NCI-H1092 treated with DMSO at 0.1 percent for 48 hours (cell line): ENCODE results near the gene ERMARD.

Source experiments
- DNase-seq: peaks from one replicate; lab custom pipeline; 2025; lab: John Stamatoyannopoulos, UW

The ERMARD gene

DNA sequence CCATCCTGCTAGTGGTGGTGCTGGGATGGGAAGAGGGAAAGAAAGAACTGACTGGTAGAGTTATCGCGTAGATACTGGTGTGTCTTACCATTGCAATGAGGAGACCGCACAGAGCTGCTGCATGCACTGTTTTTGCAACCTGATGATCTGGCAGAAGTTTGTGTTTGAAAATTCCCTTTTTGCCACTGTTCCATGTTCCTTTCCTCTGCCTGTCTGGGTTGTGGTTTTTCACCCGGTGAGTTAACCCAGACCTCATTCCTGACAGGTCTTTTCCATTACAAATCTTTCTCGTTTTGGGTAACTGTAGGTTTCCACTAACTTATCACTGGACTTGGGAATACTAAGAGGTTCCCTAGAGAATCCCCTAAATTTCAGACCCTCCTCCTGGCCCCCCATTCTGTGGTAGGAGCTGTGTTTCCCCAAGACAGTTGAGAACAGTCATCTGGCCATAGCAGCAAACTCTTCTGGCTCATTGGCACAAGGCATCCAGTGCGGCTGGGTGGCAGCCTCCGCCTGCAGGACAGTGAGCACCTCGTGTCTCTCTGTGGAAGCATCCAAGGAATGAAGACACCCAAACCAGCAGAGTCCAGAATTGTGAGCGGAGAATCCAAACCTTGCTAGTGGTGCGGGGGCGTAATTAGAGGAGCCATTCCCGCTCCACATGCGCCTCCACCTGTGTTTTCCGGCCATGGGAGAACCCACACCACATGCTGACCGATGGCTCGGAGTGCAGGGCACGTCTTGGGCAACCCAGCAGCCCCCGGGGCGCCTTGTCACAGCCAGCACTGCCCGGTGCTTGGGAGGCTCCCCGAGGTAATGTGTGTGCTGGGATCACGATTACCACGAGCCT is 32.8 kb downstream of the ERMARD start:
- DNase-seq = no peak

DNA sequence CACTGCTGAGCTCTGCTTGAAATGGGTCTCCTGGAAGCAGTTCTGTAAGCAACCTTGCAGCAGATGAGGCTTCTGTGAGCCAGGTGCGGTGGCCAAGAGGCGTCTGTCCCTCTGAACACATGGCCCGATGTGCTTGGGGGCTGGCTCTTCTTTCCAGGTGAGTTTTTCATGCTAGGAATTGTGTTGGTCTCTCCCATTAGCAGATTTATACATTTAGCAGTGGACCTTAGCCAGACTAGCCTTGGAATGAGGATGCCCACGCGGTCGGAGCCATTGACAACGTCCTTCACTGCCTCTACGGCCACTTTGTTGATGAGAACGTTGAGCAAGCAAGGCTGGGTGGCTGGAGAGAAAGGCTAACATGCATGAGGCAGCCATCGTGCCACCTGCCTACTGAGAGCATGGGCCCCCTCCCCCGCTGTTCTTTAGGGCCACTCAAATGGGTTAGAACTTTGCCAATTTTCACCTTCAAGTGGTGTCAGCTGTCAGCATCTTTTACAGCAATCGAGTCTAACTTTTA is 33.5 kb downstream of the ERMARD start:
- no peak for DNase-seq

DNA sequence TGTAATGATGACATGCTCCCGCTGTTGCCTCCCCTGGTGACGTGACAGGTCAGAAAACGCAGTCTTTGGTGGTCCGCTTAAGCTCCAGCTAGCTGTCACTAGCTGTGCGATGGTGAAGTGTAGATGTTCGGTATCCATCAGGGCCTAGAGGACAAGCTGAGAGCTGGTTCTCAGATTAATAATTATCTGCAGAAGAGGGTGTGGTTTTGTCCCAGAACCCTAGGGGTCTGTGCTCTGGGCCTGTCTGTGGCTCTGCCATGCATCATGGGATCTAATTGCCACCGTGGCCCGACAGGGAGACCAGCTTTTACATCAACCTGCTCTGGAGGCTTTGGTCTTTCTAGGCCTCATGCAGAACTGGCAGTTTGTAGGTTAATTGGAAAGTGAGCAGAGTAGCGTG is 34.1 kb downstream of the ERMARD start:
- no peak for DNase-seq

DNA sequence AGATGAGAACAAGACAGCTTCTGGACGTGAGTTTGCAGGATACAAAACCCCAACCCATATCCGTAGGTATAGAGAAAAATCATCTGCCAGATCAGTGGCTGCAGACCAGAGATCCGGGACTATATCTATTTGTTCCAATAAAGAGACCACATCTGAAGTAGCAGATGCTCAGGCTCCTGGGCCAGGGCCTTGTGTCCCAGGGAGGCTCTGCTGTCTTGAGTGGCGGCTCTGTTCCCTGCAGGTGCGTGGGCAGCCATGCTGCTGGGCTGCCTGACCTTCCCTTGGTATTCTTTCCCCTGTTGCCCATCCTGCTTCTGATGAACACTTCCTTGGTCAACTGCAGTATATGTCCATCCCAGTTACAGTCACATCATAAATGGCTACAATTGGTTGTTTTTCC is 34.9 kb downstream of the ERMARD start:
- no peak for DNase-seq

DNA sequence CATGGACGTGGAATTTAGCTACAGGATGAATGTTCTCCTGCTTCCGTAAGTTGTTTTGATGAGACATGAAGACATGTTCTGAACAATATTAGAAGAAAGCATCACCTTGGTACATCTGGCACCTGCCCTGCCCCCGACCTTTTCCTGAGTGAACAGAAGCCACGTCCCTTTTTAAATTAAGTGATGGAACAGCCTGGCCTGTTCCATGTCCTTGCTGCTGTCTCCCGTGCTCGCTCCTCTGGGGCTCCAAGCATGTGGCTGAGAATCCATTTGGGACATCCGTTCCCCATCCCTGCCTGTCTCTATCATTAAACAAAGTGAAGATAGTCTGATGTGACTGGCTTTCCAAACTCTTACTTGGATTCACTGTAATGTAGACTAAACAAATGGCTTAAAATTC is 36.4 kb downstream of the ERMARD start:
- DNase-seq = no peak

DNA sequence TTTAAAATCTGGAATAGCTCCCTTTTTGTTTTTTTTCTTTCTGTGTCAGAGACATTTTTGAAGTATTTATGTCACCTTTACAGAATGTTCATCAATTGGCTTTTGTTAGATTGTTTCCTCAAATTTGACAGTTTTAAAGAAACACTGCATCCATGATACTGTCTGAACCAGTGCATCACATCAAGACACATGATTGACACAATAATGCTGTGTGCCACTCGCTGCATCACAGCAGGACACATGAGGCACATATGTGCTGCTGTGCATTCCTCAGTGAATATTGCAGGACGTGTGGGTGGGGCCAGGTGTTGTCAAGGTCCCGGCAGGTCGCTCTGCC is 37.4 kb downstream of the ERMARD start:
- no peak for DNase-seq

DNA sequence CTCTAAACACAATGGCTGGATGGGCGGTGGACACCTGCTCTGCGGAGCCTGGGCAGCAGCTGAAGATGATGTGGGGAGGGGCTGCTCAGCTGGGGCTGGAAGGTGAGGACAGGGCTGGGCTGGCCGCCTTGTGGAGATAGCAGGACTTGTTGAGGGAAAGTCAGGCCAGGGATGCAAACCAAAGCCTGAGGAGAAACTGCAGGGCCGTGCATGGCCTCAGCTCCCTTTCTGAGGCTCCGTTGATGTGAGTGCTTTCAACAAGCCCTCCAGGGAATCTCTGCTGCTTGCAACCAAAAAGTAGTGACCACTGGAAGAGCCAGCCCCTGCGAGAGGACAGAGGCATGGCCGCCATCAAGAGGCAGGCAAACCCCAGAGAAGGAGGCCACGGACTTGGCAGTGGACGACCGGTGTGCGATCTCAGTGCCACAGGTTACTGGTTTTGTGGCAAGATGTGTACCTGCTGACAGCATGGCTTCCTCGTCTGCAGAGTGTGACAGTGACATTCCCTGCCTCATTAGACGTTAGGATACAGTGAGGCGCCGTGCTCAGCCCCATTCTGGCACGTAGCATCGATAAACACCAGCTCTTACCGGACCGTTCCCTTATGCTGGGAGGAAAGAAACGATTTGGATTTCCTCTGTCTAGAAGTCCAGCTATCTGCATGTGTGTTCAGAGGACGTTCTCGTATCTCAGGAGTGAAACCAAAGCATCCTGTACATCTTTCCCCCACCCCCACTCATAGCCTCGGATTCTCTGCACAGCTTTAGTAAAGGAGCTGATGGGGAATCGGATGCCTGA is 37.9 kb downstream of the ERMARD start:
- DNase-seq = no peak

DNA sequence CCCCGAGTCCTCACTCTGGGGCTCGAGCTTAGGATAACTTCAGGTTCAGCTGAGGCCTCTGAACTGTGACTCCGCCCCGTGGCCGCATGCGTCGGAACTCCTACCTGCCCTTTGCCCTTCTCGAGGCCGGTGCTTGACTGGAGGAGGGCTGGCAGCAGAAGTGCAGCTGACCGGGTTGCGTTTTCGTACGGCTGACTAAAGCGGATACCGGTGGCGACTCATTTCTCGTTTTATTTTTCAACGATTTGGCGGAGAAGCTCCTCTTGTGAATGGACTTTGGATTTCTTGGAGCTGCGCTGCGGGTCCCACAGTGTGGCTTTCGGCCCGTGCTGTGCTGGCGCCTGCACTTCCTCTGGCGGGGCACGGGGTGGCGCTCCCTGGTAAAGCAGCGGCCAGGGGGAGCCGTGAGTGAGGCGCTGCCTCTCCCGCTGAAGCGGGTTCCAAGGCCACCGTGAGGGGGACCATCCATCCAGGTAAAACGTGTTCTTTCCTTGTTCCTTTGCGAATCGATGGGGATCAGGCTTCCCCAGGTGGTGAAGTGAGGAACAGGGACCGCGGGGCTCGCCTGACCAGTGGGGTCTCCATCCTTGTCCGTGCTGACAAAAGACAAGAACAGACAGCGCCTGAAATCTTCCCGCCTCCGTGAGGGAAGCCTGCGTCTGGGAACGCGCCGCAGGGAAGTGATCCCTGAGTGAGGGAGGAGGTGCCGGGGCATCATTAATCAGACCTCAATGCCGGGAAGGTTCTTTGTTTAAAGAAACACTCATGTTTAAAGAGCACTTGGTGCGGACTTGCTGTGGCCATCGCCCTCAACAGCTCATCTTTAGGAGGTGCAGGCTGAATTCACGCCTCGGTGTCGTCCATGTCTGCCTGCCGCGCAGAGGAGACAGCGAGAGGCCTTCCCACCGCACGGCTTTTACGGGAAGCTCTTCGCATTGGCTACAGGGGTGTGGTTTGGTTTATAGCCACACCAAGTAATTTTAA is 38.8 kb downstream of the ERMARD start:
- DNase-seq = peak; percentile 95

DNA sequence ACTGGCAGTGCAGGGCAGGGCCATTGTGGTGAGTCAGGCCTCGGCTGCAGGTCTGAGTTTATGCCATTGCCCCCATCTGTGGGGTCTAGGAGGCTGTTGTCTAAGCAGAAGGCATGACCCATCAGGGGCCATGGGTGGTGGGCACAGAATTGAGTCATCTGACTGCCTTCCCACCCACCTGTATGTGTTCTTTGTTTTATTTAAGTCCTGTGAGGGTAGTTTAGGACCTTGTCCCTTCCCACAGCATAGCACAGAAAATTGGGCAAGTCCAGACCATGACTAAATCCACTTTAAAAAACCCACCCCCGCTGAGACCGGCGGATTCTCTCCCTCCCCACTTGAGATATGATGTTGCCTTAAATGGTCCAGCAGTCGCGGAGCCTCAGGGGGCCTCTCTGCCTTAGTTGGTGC is 40.3 kb downstream of the ERMARD start:
- DNase-seq = no peak

DNA sequence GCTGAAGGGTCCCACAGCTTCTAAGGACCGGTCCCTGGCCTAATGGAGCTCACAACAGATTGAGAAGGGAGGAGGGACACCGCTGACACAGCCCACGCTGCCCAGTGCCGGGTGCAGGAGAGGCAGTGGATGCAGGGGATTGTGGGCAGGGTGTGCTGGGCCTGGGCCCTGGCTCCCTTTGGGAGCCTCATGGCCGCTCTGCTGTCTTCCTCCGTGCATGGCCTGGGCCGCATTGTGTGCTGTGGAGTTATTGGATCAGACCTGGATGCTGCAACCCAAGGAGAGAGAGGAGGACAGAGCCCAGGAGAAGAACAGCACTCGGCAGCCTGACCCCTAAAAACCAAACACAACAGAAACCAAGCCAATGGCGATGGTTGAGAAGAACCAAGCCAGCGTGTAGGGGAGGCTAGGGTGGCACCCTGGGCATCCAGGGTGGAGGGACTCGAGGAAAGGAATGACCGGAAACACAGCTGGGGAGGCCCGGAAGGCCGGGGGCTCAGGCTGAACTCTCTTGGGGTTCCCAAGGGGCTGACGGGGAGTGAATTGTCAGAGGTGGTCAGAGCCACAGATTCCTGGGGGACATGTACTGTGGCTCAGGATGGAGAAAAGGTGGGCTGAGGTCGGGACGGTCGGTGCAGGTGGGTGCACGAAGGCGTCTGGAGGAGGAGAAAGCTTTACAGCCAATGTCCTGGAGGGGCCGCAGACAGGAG is 41.0 kb downstream of the ERMARD start:
- no peak for DNase-seq

DNA sequence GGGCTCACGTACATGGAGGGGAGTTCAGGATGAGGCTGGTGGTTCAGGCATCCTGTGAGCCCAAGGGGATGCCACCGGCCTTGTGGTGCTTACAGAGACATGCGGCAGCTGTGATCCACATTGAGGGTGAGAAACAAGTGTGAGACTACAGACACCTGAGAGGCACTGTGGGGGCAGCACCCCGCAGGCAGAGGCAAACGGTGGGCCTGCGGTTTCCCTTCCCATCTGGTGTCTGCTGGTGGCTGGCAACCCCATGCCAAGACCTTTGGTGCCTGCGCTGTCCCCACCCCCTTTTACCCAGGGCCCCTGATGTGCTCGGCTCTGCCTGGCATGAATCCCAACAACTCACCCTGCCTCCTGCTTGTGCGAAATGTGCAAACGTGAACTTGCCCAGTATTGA is 42.0 kb downstream of the ERMARD start:
- no peak for DNase-seq

DNA sequence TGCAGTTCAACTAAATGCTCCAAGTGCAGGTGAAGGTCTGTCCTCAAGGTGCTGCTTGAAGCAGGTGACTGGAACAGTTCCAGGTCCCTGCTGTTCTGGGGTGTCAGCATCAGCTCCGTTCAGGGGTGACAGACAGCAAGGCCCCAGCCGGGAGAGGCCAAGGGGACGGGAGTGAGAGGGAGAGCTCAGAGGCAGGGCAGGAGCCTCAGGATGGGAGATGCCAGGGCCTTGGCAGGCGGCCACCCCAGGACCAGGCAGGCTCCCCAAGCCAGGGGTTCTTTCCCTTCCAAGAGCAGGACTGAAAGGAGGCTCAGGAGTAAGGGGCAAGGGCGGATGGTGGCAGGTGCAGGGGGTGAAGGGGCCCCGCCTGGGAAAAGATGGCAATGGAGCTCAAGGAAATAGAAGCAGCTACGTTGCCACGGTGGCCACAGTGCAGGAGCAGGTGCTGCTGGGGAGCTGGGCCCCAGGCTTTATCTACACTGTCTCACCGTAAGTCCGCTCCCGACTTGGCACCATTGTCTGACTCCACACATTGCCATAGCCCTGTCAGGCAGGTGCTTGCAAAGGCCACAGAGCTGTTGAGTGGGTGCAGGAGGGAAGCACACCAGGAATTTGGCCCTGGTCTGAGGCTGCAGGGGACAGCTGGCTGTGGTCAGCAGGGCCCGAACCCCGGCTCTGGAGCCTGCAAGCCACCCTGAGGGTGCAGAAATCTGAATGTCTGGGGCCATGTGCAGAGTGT is 43.1 kb downstream of the ERMARD start:
- peak; percentile 93 for DNase-seq

DNA sequence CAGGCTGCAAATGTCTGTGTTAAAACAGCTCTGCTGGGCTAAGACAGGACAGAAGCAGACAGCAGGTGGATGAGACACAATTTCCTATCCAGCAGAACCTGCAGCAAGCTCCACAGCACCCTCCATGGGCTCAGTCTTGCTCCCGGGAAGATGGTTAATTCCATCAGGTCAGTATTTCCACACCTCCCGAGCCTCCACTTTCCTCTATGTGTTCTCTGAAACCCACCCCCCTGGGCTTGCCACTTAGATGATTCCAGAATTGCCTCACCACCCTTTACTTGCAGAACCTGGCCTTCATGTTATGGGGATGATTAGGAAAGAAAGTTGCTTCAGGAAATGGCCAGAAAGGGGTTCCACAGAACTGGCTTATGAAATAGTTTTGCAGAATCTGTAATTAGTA is 43.8 kb downstream of the ERMARD start:
- peak; percentile 62 for DNase-seq

DNA sequence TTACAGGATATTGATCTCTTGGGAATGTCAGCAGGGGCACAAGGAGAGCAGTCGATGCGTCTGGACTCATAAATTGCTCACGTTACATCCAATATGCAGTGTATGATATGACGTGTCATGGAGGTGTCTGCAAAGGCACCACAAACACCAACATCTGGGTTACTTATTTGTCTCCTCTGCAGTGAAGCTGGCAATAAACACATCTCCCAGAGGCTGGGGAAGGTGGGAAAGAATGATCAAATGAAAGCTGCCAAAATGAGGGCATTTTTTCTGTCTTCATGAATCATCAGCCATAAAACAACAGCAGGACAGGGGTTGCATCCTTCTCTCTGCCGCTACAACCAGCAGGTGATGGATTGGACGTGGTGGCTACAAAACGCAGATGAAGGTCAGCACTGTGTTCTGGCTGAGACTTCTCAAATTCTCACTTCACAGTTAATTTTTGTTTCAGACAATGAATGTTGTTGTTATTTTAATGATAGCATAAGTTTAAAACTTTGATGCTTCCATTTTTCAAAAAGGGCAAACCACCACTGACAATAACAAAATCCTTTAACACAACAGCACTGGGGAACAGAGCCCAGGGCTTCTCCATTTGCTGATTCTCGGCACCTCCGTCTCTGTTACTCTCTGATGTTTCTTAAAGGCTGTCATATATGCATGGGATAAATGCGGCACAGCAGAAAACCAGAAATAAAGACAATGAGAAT is 47.5 kb downstream of the ERMARD start:
- DNase-seq = no peak

DNA sequence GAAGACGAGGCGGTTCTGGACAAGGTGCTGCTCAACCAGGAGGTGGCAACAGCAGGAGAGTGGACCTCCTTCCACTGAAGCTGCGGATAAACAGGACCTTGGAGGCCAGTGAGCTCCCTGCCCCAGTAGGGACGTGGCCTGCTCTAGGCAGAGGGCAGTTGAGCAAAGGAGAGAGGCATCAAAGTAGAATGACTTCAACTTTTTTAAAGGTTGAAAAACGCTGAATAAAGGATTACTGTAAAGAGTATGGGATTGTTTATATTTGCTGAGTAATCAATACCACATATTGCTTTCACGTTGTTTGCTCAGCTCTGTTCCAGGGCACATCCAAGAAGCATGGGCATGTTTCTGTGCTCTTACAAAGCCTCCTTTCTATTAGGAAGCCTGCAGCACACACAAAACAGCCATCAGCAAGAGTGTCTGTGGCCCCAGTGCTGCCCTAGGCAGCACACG is 48.1 kb downstream of the ERMARD start:
- DNase-seq = no peak

DNA sequence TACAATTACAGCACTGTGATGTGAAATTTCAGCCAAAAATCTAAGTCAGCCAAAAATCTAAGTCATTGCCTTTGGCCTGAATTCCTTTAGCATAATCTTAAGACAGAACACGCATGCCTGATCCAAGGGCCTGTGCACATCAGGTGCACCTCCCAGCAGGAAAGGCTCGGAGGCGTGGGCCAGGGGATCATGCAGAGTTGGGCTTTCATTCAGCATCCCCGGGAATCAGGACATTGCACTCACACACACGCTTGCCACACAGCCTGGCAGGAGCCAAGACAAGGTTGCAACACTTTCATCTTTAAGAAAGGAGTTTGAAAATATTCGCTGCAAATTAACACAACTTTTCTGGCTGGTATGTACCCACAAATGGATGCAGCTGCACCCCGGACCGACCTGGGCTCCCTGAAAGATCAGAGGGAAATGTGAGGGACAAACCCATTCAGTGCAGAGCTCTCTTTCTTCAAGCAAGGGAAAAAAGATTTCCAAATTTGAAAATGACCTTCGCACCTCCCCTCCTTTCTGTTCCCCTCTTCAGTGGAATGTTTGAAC is 48.8 kb downstream of the ERMARD start:
- no peak for DNase-seq

DNA sequence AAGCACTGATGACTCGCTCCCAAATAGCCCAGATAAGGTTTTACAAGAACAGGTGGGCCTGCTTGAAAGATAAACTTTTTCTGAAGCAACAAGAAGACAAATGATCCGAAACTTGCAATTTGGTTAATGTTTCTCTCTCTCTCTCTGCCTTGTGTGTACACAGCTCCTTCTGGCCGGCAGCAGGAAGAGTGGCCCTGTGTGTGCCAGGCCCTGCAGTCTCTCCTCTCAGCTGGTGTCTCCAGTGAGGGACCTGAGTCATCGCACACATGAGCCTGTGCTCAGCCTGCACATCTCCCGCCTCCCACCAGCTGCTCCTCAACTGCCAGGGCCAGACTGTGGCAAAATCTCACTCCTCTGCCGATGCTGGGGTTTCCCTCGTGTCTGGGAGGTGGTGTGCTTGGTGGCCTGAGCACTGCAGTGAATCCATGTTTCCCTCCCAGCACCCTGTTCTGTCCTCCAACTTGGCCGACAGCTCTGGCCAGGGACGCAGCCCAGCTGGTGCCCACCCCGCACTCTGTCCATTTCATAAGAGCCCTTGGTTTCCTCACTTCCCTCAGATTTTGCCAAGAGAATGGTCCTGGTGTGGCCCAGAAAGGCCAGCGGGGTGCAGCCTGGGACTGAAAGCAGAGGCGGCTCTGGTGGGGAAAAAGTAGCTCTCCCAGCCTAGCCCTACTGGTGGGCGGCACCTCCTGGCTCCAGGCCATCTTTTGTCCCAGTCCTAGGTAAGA is 49.4 kb downstream of the ERMARD start:
- DNase-seq = peak; percentile 69

DNA sequence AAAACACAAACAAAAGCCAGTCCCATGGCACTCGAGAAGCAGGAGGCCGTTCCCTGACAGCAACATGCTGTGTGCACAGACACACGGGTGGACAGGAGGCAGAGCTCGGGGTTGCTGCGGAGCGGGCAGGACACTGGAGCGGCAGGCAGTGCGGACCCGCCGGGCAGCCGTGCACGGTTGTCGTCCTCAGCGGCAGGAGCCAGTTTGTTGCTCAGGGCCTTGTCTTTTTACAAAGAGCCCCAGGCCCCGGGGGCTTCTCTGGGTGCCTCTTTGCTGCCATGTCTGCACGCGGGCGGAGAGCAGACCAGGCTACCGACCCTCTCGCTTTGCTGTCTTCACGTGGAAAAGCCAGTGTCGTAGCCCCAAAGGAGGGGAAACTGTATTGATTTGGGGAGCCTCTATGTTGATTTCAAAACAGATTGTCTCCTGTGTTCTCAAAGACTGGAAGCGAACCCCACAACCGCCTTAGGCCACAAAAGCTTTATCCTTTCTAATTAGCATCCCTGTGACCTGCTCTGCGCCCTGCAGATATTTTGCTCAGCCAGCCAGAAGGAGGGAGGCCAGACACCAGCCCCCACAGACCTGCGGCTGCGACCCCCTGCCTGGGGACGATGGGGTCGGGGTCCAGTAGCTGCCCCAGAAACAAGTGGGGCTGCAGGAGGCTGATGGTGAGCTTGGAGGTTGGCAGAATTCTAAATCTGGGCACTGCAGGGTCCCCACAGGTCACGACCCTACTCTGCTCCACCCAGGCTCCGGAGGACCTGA is 50.2 kb downstream of the ERMARD start:
- no peak for DNase-seq
